ENCODE results near the gene NAPSA. TPM values are rescaled to one million over a fixed set of nuclear protein-coding genes. Genes with fewer than 3 reads are reported as not detected.

The NAPSA gene
- total RNA-seq, 1 donor from 2014 or later: 8.1 TPM

- peak; percentile 98 for DNase-seq (ENCODE audit: low spot score)
Measured at GRCh38 chr19:50383852-50384684, 18.6 kb upstream of the NAPSA start, which contains the start of gene POLD1. Gene POLD1, plus strand, starts transcription at chr19:50384347. Its CDS starts 14,505 bp downstream, at chr19:50398852.

DNA sequence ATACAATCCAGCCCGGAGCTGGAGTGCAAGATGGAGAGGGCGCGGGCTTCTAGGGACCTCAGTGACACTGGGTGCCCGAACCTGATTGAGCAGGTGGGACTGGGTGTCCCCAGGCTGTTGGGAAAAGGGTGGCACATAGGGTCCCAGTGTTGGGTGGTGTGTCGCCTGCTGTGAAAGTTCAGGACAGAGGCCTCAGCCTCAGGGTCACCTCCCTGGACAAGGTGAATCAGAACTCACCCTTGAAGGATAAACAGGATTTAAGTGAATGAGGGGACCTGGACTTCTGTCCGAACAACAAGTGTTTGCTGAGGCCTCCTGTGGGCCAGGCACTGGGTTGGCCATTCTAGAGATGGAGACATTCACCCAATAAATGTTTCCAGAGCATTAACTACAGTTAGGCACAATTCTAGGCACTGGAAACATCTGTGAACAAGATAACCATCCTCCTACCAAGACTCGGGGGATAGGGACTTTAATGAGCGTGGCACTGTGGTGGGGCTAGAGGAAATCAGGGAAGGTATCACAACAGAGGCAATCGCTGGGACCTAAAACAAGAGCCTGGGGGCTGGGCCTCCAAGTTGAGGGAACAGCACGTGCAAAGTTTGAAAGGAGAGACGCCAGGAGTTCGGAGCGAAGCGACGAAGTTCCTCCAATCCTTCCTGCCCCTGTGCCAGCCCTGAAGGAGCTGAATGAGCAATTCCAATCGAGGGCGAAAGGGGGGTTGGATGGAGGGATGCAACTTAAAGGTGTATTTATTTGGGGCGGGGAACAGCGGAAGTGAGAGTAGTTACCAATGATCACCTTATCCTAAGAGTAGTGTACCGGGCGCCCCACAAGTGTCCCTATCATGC lies 17.8 kb upstream of the NAPSA start:
- DNase-seq (ENCODE audit: low spot score): no peak

GRCh38 chr19:50381881-50382729 lies 16.7 kb upstream of the NAPSA start:
- no peak for DNase-seq (ENCODE audit: low spot score)

GRCh38 chr19:50380751-50381151 lies 15.3 kb upstream of the NAPSA start:
- DNase-seq (ENCODE audit: low spot score): no peak

DNA sequence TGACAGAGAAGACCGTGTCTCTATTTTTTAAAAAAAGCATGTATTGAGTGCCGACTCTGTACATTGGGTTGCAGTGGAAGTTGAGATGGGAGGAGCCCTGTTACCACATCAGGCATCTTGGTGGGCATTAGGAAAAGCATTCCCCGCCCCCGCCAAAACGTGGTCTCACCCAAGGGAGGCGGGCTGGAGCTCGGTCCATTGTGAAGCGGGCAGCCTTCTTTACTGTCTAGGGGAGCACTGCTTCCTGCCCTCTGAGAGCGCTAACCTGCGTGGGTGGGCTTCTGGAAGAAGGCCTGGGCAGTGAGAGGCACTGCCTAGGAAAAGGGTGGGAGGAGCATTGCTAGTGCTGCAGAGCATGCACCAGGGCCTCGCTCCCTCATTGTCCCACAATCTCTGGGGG lies 14.7 kb upstream of the NAPSA start:
- DNase-seq (ENCODE audit: low spot score): no peak

GRCh38 chr19:50379602-50380001 lies 14.2 kb upstream of the NAPSA start:
- DNase-seq (ENCODE audit: low spot score): no peak

GRCh38 chr19:50378863-50379236 lies 13.4 kb upstream of the NAPSA start:
- no peak for DNase-seq (ENCODE audit: low spot score)

- DNase-seq (ENCODE audit: low spot score): no peak
Measured at GRCh38 chr19:50378169-50378862, 12.9 kb upstream of the NAPSA start.

- DNase-seq (ENCODE audit: low spot score): no peak
Measured at GRCh38 chr19:50377517-50377916, 12.1 kb upstream of the NAPSA start.

DNA sequence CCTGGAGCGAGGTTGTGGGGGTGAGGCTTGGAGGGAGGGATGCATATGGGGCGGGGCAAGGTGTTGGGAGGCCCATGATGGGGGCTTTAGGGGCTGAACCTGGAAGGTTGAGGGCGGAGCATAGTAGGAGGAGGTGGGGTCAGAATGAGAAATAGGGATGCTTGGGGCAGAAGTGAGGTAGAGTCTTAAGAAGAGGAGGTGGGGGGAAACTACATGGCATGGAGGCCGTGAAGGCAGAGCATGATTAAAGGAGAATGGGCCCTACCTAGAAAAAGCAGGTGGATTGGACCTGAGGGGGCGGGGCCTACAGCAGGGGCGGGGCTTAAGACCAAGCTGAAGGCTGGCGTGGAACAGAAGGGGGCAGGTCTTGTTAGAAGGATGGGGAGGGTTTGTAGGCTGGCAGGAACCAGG lies 11.6 kb upstream of the NAPSA start:
- DNase-seq (ENCODE audit: low spot score): no peak

DNA sequence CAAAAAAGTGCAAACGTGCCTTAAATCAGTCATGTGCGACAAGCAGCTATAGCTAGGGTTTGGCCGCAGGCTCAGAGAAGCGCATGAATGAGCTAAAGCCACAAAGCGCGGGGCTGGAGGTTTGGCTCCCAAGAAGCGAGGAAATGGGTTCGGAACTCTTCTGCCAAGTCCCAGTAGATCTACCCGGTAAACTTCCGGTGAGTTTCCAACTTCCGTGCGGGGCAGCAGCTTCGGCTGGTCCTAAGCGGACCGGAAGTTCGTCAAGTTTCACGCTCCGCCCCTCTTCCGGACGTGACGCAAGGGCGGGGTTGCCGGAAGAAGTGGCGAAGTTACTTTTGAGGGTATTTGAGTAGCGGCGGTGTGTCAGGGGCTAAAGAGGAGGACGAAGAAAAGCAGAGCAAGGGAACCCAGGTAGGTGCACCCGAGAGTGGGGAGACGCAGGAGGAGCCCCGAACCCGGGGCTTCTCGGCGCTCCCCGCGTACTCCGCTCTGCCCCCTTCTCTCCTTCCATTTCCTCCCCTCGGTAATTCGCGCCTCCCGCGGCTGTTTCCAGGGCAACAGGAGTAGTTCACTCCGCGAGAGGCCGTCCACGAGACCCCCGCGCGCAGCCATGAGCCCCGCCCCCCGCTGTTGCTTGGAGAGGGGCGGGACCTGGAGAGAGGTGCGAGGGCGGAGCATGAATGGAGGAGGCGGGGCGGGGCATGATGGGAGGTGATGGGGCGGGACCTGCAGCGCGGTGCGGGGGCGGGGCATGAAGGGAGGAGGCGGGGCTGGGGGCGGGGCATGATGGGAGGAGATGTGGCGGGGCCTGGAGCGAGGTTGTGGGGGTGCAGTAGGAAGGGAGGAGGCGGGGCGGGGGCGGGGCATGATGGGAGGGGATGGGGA lies 11.0 kb upstream of the NAPSA start, which contains the start of gene NR1H2:
TSS of gene NR1H2 (plus strand) at position 292 of the 885 bp plus-strand sequence. CDS start 1,149 bp downstream, outside the sequence.
- DNase-seq (ENCODE audit: low spot score): peak; percentile 97

- no peak for DNase-seq (ENCODE audit: low spot score)
Measured at GRCh38 chr19:50371914-50372475, 6.6 kb upstream of the NAPSA start.

GRCh38 chr19:50368649-50369570 lies 3.5 kb upstream of the NAPSA start:
- DNase-seq (ENCODE audit: low spot score): peak; percentile 93

- DNase-seq (ENCODE audit: low spot score): no peak
Measured at GRCh38 chr19:50362656-50363424, 2.6 kb downstream of the NAPSA start.

DNA sequence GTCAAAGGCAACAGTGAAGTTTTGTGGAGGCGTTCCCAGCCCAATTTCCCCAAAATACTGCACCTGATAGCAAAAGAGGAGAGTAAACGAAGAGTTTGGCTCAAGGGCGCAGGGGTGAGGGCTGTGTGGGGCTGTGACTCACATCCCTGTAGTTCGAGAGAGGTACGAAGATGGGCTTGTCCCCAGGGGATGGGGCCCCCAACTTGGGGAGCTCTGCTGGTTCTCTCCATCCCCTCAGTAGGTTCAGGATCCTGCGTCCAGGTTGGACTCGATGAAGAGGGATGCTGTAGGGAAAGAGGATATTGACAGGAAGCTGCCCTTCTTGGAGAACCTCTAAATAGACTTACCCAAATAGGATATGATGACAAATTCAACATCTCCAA lies 3.4 kb downstream of the NAPSA start:
- DNase-seq (ENCODE audit: low spot score): no peak

DNA sequence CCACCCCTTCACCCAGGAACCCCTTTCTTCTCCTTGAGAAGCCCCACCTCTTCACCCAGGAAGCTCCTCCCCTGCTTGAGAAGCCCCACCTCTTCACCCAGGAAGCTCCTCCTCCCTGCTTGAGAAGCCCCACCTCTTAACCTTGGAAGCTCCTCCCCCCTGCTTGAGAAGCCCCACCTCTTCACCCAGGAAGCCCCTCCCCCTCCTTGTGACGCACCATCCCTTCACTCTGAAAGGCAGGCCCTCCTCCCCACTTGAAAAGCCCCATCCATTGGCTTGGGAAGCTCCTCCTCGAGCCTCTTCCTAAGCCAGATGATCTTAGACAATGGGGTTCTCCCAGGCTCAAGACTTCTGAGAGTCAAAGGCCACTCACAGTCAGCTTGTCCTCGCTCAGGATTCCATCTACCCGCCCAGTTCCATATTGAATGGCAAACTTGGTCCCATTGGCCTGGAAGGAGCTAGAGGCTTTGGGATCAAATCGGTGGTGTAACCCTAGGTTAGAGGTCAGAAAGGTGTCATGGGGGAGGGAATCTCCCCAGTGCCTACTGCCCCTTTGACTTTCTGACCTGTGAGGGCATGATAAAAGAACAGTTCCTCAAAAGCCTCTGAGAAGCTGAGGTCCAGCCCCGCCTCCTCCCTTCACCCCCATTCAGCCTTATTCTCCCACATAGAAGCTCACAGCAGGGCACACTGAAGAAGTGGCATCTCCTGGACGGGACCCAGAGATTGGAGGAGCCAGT lies 4.0 kb downstream of the NAPSA start:
- no peak for DNase-seq (ENCODE audit: low spot score)

DNA sequence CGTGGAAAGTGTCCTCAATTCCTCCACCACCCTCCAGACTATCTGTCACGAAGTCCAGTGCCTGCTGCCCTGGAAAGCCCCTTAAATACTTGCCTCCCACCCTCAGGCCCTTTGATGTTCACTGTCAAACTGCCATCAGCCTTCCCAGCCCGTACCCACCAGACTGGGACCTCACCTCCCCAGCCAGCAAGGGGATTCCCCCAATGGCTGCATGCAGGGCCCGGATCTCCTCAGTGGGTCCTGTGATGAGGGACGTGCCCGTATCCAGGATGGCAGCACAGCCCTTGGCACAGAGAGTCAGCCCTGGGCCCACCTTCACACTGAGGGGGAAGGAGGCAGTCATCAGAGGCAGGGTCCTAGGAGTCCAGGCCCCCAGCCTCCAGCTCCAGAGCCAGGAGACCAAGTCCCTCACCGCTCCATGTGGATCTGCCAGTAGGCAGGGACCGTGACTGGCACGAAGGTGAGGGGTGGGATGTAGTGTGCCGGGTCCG lies 6.1 kb downstream of the NAPSA start:
- no peak for DNase-seq (ENCODE audit: low spot score)

Data from mucosa of gallbladder (tissue), 1 donor.